Hepatocyte (in vitro differentiated cells): ENCODE data around the gene BOK. TPM values are rescaled to one million over a fixed set of nuclear protein-coding genes. Genes with fewer than 3 reads are reported as not detected.

Experiments
- DNase-seq: peaks from one replicate; pipeline ENCODE4 v3.0.0-alpha.2; 2016; ENCODE audit warnings: low spot score
- H2AFZ ChIP-seq: fragments of 200-600 bp; sonication (generic); 2 replicates; pipeline ENCODE4 v1.6.0; 2016; ENCODE audit warnings: antibody characterized with exemption, mild to moderate bottlenecking
- H3K27ac ChIP-seq: fragments of 200-600 bp; sonication (generic); 2 replicates; pipeline ENCODE4 v1.5.1; 2016; ENCODE audit warnings: mild to moderate bottlenecking
- H3K27me3 ChIP-seq: fragments of 200-600 bp; sonication (generic); 2 replicates; pipeline ENCODE4 v1.6.1; 2016
- H3K36me3 ChIP-seq: fragments of 200-600 bp; sonication (generic); replicated peaks from 2 replicates; pipeline ENCODE4 v1.5.1; 2016; ENCODE audit warnings: low read depth; ENCODE audit not compliant: insufficient read depth
- H3K4me1 ChIP-seq: fragments of 200-600 bp; sonication (generic); 2 replicates; pipeline ENCODE4 v1.5.1; 2016; ENCODE audit warnings: mild to moderate bottlenecking, moderate library complexity; ENCODE audit not compliant: insufficient read depth
- H3K4me2 ChIP-seq: fragments of 200-600 bp; sonication (generic); 2 replicates; pipeline ENCODE4 v1.6.0; 2016
- H3K4me3 ChIP-seq: fragments of 200-600 bp; sonication (generic); 2 replicates; pipeline ENCODE4 v1.5.1; 2016; ENCODE audit warnings: mild to moderate bottlenecking
- H3K79me2 ChIP-seq: fragments of 200-600 bp; sonication (generic); 2 replicates; pipeline ENCODE4 v1.6.0; 2017; ENCODE audit warnings: mild to moderate bottlenecking
- H3K9me2 ChIP-seq: fragments of 200-600 bp; sonication (generic); replicated peaks from 2 replicates; pipeline ENCODE4 v1.6.0; 2017; ENCODE audit warnings: mild to moderate bottlenecking; ENCODE audit not compliant: insufficient read depth
- H3K9me3 ChIP-seq: fragments of 200-600 bp; sonication (generic); 2 replicates; pipeline ENCODE4 v1.5.1; 2016; ENCODE audit warnings: low read depth, mild to moderate bottlenecking
- H4K20me1 ChIP-seq: fragments of 200-600 bp; sonication (generic); 2 replicates; pipeline ENCODE4 v1.6.0; 2016; ENCODE audit warnings: mild to moderate bottlenecking; ENCODE audit not compliant: insufficient read depth, poor library complexity, severe bottlenecking
- EZH2 ChIP-seq: fragments of 200-600 bp; sonication (generic); IDR thresholded peaks from 2 replicates; pipeline ENCODE4 v1.6.1; 2016; ENCODE audit warnings: antibody characterized with exemption, mild to moderate bottlenecking, borderline replicate concordance
- EZH2phosphoT487 ChIP-seq: fragments of 200-600 bp; sonication (generic); IDR thresholded peaks from one replicate; pipeline ENCODE4 v1.6.1; 2018; ENCODE audit warnings: antibody characterized with exemption, mild to moderate bottlenecking, low read depth, moderate library complexity; ENCODE audit not compliant: unreplicated experiment, severe bottlenecking
- WGBS: methylation state at CpG from one replicate; pipeline ENCODE4 v1.1.6; 2016; ENCODE audit warnings: low lambda C conversion rate; ENCODE audit errors: missing lambda C conversion rate; 5-methylcytosine and 5-hydroxymethylcytosine counted together
- polyA plus RNA-seq: library from polyadenylated mRNA; unstranded; fragments of >200 nt; fragmentation: Nextera tagmentation; extraction: Ambion mirVana; gene quantifications from 2 replicates; pipeline ENCODE4 v1.2.1, GENCODE V29; 2016
- total RNA-seq: library from RNA; depleted of rRNA; stranded (reverse); fragments of >200 nt; gene quantifications from 2 replicates; pipeline ENCODE4 v1.2.3, GENCODE V29; 2014
- TF ChIP-seq, protein P1 (sequence below): fragments of 200-600 bp; sonication (generic); IDR thresholded peaks from 2 replicates; pipeline ENCODE4 v1.5.1; 2016; ENCODE audit warnings: antibody characterized with exemption, mild to moderate bottlenecking; ENCODE audit not compliant: poor library complexity

Gene BOK
- total and polyA plus RNA-seq, 2 experiments from 2014 or later: 24.2 to 26.5 TPM

DNA sequence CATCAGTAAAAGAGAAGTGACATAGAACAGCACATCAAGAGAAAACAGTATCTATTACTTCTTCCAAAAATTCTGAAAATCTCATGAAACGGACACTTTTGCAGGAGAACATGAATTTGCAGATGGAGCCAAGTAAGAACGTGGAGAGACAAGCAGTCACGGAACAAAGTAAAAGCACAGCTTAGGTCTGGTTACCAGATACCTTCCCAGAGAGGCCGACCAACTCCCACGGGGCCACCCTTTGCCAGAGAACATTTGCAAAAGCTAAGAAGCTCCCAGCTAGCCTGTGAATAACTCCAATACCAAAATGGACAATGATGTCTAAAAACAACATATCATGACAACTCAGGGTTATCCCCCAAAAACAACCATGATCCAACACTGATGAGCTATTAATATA is 39.5 kb downstream of the BOK start:
- no peaks in the 10 kb centered on the region for H3K36me3 ChIP-seq
- H3K4me1 ChIP-seq: no peaks in the 10 kb centered on the region
- H3K9me2 ChIP-seq: no peaks in the 10 kb centered on the region
- no peaks in the 10 kb centered on the region for H3K79me2 ChIP-seq
- H3K4me2 ChIP-seq: no peak overlapping the region
- H3K4me3 ChIP-seq: no peak overlapping the region
- no peak overlapping the region for H2AFZ ChIP-seq
- DNase-seq: no peak
- no peak overlapping the region for H3K27ac ChIP-seq
- no peak for TF ChIP-seq EZH2
- TF ChIP-seq, protein P1, sequence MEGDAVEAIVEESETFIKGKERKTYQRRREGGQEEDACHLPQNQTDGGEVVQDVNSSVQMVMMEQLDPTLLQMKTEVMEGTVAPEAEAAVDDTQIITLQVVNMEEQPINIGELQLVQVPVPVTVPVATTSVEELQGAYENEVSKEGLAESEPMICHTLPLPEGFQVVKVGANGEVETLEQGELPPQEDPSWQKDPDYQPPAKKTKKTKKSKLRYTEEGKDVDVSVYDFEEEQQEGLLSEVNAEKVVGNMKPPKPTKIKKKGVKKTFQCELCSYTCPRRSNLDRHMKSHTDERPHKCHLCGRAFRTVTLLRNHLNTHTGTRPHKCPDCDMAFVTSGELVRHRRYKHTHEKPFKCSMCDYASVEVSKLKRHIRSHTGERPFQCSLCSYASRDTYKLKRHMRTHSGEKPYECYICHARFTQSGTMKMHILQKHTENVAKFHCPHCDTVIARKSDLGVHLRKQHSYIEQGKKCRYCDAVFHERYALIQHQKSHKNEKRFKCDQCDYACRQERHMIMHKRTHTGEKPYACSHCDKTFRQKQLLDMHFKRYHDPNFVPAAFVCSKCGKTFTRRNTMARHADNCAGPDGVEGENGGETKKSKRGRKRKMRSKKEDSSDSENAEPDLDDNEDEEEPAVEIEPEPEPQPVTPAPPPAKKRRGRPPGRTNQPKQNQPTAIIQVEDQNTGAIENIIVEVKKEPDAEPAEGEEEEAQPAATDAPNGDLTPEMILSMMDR: no peak
- no peaks in the 10 kb centered on the region for H4K20me1 ChIP-seq
- WGBS: 54% methylated on average over 5 of the region's 5 CpGs
- no peaks in the 10 kb centered on the region for H3K9me3 ChIP-seq
- no peaks in the 10 kb centered on the region for H3K27me3 ChIP-seq

DNA sequence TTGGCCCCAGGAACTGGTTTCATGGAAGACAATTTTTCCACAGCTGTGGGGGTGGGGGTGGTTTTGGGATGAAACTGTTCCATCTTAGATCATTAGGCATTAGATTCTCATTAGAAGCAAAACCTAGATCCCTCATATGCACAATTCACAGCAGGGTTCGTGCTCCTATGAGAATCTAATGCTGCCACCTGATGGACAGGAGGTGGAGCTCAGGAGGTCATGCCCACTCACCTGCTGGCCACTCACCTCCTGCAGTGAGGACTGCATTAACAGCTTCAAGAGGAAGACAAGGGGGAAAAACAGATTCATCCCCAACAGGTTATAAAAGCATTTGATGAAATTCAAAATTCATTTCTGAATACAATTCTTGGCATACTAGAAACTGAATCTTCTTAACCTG is 39.9 kb downstream of the BOK start:
- no peak for TF ChIP-seq EZH2
- TF ChIP-seq, protein P1: peak; percentile 41
- TF ChIP-seq EZH2phosphoT487: no peak
- no peaks in the 10 kb centered on the region for H3K9me3 ChIP-seq
- DNase-seq: no peak

DNA sequence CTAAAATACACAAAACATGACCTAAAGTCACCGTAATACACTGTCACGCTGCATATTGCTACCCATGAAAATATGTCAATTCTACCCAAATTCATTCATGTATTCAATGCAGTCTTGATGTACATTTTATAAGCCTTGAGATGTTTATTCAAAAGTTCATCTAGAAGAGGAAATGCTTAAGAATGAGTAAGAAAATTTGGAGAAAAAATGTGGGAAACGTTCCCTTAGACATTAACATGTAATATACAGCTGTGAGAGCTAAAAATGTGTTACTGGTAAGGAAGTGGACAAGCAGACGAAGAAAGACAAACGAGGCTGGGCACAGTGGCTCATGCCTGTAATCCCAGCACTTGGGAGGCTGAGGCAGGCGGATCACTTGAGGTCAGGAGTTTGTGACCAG is 41.1 kb downstream of the BOK start:
- Histone ChIP-seq H3K4me3 (no peak overlapping the region), H2AFZ (no peak overlapping the region), H3K36me3 (no peaks in the 10 kb centered on the region), H3K9me3 (no peaks in the 10 kb centered on the region), H3K79me2 (no peaks in the 10 kb centered on the region), H3K27me3 (no peaks in the 10 kb centered on the region), H3K9me2 (no peaks in the 10 kb centered on the region), H3K4me2 (no peak overlapping the region), H4K20me1 (no peaks in the 10 kb centered on the region), H3K27ac (no peak overlapping the region), H3K4me1 (no peaks in the 10 kb centered on the region)
- WGBS: 92% methylated on average over 6 of the region's 6 CpGs
- TF ChIP-seq EZH2phosphoT487: no peak
- DNase-seq: no peak

More for the DNA sequence above, 39.9 kb downstream of the BOK start:
- Histone ChIP-seq H4K20me1 (no peaks in the 10 kb centered on the region), H3K27me3 (no peaks in the 10 kb centered on the region), H2AFZ (no peak overlapping the region), H3K36me3 (no peaks in the 10 kb centered on the region), H3K4me2 (no peak overlapping the region), H3K4me3 (no peak overlapping the region), H3K27ac (no peak overlapping the region), H3K9me2 (no peaks in the 10 kb centered on the region), H3K79me2 (no peaks in the 10 kb centered on the region), H3K4me1 (no peaks in the 10 kb centered on the region)
- WGBS: 76% methylated on average over 1 of the region's 1 CpG

- Histone ChIP-seq H3K4me2 (no peak overlapping the region), H3K27ac (no peak overlapping the region), H3K4me1 (no peaks in the 10 kb centered on the region), H3K27me3 (no peaks in the 10 kb centered on the region), H3K4me3 (no peak overlapping the region), H3K79me2 (no peaks in the 10 kb centered on the region), H3K9me3 (no peaks in the 10 kb centered on the region), H3K9me2 (no peaks in the 10 kb centered on the region), H4K20me1 (no peaks in the 10 kb centered on the region), H3K36me3 (no peaks in the 10 kb centered on the region), H2AFZ (no peak overlapping the region)
- WGBS: 98% methylated on average over 13 of the region's 13 CpGs
- TF ChIP-seq, protein P1: no peak
- TF ChIP-seq EZH2: no peak
- no peak for TF ChIP-seq EZH2phosphoT487
- DNase-seq: no peak
Observed at GRCh38 chr2:241601841-241602240, 43.3 kb downstream of the BOK start.
